GM12878 (cell line): ENCODE data around the gene TBC1D9B. TPM values are rescaled to one million over a fixed set of nuclear protein-coding genes. Genes with fewer than 3 reads are reported as not detected.

Experiments used
- ATF2 ChIP-seq: IDR thresholded peaks from 2 replicates; pipeline ENCODE4 v1.6.1; 2012; ENCODE audit warnings: low read length, inconsistent platforms
- ATF3 ChIP-seq: IDR thresholded peaks from 2 replicates; pipeline ENCODE4 v1.6.1; 2011; ENCODE audit warnings: low read depth, mild to moderate bottlenecking, low read length, moderate library complexity, borderline replicate concordance; ENCODE audit errors: extremely low read depth
- ATF7 ChIP-seq: fragments of 450-650 bp; IDR thresholded peaks from 2 replicates; pipeline ENCODE4 v1.6.1; 2016; ENCODE audit warnings: low read depth, mild to moderate bottlenecking
- BCL3 ChIP-seq: IDR thresholded peaks from 2 replicates; pipeline ENCODE4 v1.6.1; 2011; ENCODE audit warnings: borderline replicate concordance, low read depth, mild to moderate bottlenecking, moderate library complexity, low read length; ENCODE audit not compliant: insufficient read depth, poor library complexity, severe bottlenecking
- BMI1 ChIP-seq: fragments of 450-650 bp; IDR thresholded peaks from 2 replicates; pipeline ENCODE4 v1.6.1; 2016; ENCODE audit warnings: mild to moderate bottlenecking, moderate library complexity, borderline replicate concordance
- CEBPB ChIP-seq, 2 experiments: fragments of 150-350 bp in 1 of 2; IDR thresholded peaks; 2 replicates each; pipeline ENCODE4 v1.6.1; 2012 to 2014; ENCODE audit warnings: low read depth in 2 of 2, low read length in 2 of 2, borderline replicate concordance in 1 of 2, inconsistent platforms in 1 of 2
- CREM ChIP-seq: IDR thresholded peaks from 2 replicates; pipeline ENCODE4 v1.6.1; 2014; ENCODE audit warnings: antibody characterized with exemption, low read depth
- GABPA ChIP-seq: IDR thresholded peaks from 2 replicates; pipeline ENCODE4 v1.6.1; 2014; ENCODE audit warnings: antibody characterized with exemption, low read depth, mild to moderate bottlenecking, inconsistent platforms
- MEF2B ChIP-seq: fragments of 450-650 bp; IDR thresholded peaks from 2 replicates; pipeline ENCODE4 v1.6.1; 2018; ENCODE audit warnings: mild to moderate bottlenecking, moderate library complexity; ENCODE audit not compliant: partially characterized antibody, poor library complexity, severe bottlenecking
- MXI1 ChIP-seq: fragments of 150-350 bp; IDR thresholded peaks from 2 replicates; pipeline ENCODE4 v1.6.1; 2011; ENCODE audit warnings: low read depth, mild to moderate bottlenecking, inconsistent platforms, low read length, improper control_type of control experiment
- NFYA ChIP-seq: IDR thresholded peaks from 2 replicates; pipeline ENCODE4 v1.6.1; 2011; ENCODE audit warnings: low read depth, mild to moderate bottlenecking, low read length, improper control_type of control experiment, borderline replicate concordance
- NFYB ChIP-seq: IDR thresholded peaks from 2 replicates; pipeline ENCODE4 v1.6.1; 2011; ENCODE audit warnings: low read depth, mild to moderate bottlenecking, low read length, improper control_type of control experiment, moderate library complexity; ENCODE audit not compliant: insufficient read depth
- POLR2A ChIP-seq: IDR thresholded peaks from 2 replicates; pipeline ENCODE4 v1.6.1; 2011; ENCODE audit warnings: low read depth, mild to moderate bottlenecking, low read length
- POU2F2 ChIP-seq: IDR thresholded peaks from 3 replicates; pipeline ENCODE4 v1.6.1; 2011; ENCODE audit warnings: low read depth, mild to moderate bottlenecking, low read length, borderline replicate concordance
- RAD21 ChIP-seq: IDR thresholded peaks from 2 replicates; pipeline ENCODE4 v1.6.1; 2011; ENCODE audit warnings: mild to moderate bottlenecking, low read depth, low read length, moderate library complexity; ENCODE audit not compliant: insufficient read depth
- RB1 ChIP-seq: fragments of 450-650 bp; formaldehyde crosslinking; IDR thresholded peaks from 2 replicates; pipeline ENCODE4 v1.6.1; 2017; ENCODE audit warnings: mild to moderate bottlenecking, borderline replicate concordance
- RFX5 ChIP-seq: IDR thresholded peaks from 2 replicates; pipeline ENCODE4 v1.6.1; 2011; ENCODE audit warnings: low read depth, low read length, improper control_type of control experiment
- SMARCA5 ChIP-seq: fragments of 450-650 bp; IDR thresholded peaks from 2 replicates; pipeline ENCODE4 v1.6.1; 2017; ENCODE audit warnings: mild to moderate bottlenecking
- SMC3 ChIP-seq: IDR thresholded peaks from 2 replicates; pipeline ENCODE4 v1.6.1; 2011; ENCODE audit warnings: low read length, improper control_type of control experiment, borderline replicate concordance
- SP1 ChIP-seq: IDR thresholded peaks from one replicate; pipeline ENCODE4 v1.6.1; 2011; ENCODE audit warnings: low read depth, low read length
- SPI1 ChIP-seq: IDR thresholded peaks from 2 replicates; pipeline ENCODE4 v1.6.1; 2011; ENCODE audit warnings: low read depth, mild to moderate bottlenecking, low read length, moderate library complexity, borderline replicate concordance; ENCODE audit not compliant: insufficient read depth
- SREBF2 ChIP-seq: IDR thresholded peaks from 2 replicates; pipeline ENCODE4 v1.6.1; 2012; ENCODE audit warnings: mild to moderate bottlenecking, low read length
- STAT3 ChIP-seq: IDR thresholded peaks from 2 replicates; pipeline ENCODE4 v1.6.1; 2011; ENCODE audit warnings: low read depth, low read length, improper control_type of control experiment
- TCF12 ChIP-seq: IDR thresholded peaks from 2 replicates; pipeline ENCODE4 v1.6.1; 2011; ENCODE audit warnings: low read depth, mild to moderate bottlenecking, low read length
- ZBTB4 ChIP-seq: fragments of 450-650 bp; formaldehyde crosslinking; IDR thresholded peaks from 2 replicates; pipeline ENCODE4 v1.4.0; 2022; ENCODE audit warnings: mild to moderate bottlenecking, moderate library complexity
- polyA plus RNA-seq, 11 experiments: library from polyadenylated mRNA; depleted of rRNA in 4 of 11; unstranded in 6 of 11; stranded (reverse) in 5 of 11; fragments of >200 nt; fragmentation: Nextera tagmentation in 4 of 11; fragmentation: Illumina TruSeq in 1 of 11; extraction: Ambion mirVana in 4 of 11; extraction: Trizol in 1 of 11; gene quantifications; 1 replicate in 1 of 11; 2 replicates in 10 of 11; pipeline versions ENCODE4 v1.2.1 to v1.2.3, GENCODE V29; 2011 to 2016; ENCODE audit warnings: inconsistent platforms in 2 of 11, missing spikeins in 2 of 11, low read depth in 1 of 11
- total RNA-seq, 4 experiments: library from RNA; depleted of rRNA in 3 of 4; stranded (reverse); fragments of >200 nt in 3 of 4; fragmentation: Illumina TruSeq in 1 of 4; extraction: Trizol in 1 of 4; gene quantifications; 2 replicates each; pipeline versions ENCODE4 v1.2.1 to v1.2.3, GENCODE V29; 2013 to 2021

The TBC1D9B gene
- total and polyA plus RNA-seq, 10 of the 15 experiments (the other 5 are each of a cell fraction or from before 2014, with no cell fraction given) = 4.0 to 74.2 (median 34.6) TPM

GRCh38 chr5:179820483-179821297 is 87.0 kb downstream of the TBC1D9B start, which contains the start of gene SQSTM1 (continued):
- no peak for TF ChIP-seq ATF7
- no peak for TF ChIP-seq NFYB
- TF ChIP-seq SMC3 = peak; percentile 5; the same call in 1 of the 2 replicates
- TF ChIP-seq ATF3 = no peak
- TF ChIP-seq MEF2B = peak; percentile 49
- TF ChIP-seq STAT3 = no peak
- TF ChIP-seq SPI1 = no peak
- no peak for TF ChIP-seq SREBF2
- TF ChIP-seq SMARCA5 = peak; percentile 79
- no peak for TF ChIP-seq RFX5
- TF ChIP-seq SP1 = peak; percentile 70
- TF ChIP-seq MXI1 = peak; percentile 61; the same call in 1 of the 2 replicates
- TF ChIP-seq CREM = peak; percentile 76
- TF ChIP-seq POU2F2 = peak; percentile 94
- TF ChIP-seq RB1 = peak; percentile 71; the same call in 1 of the 2 replicates
- no peak for TF ChIP-seq RAD21
- peak; percentile 62; the same call in 1 of the 2 replicates for TF ChIP-seq TCF12
- no peak for TF ChIP-seq GABPA
- peak; percentile 98 for TF ChIP-seq POLR2A
- TF ChIP-seq CEBPB (IDR thresholded peaks at IDR 0.05; ENCODE audit: borderline replicate concordance in 1 of 2, low read depth in 2 of 2, low read length in 2 of 2) = no peak
- TF ChIP-seq ZBTB4 = no peak
- TF ChIP-seq NFYA = no peak
- peak; percentile 16 for TF ChIP-seq BCL3
- TF ChIP-seq BMI1 = no peak
- TF ChIP-seq ATF2 = no peak
